GM21390 (cell line): ENCODE results near the gene ATP13A5.

Experiments used
- ATAC-seq: cut with Tn5 transposase; IDR thresholded peaks from one replicate; pipeline ENCODE4 v1.9.1; 2021; ENCODE audit not compliant: unreplicated experiment

ATP13A5 gene

GRCh38 chr3:193347521-193348501 is 30.7 kb downstream of the ATP13A5 start:
- ATAC-seq, result no peak

DNA sequence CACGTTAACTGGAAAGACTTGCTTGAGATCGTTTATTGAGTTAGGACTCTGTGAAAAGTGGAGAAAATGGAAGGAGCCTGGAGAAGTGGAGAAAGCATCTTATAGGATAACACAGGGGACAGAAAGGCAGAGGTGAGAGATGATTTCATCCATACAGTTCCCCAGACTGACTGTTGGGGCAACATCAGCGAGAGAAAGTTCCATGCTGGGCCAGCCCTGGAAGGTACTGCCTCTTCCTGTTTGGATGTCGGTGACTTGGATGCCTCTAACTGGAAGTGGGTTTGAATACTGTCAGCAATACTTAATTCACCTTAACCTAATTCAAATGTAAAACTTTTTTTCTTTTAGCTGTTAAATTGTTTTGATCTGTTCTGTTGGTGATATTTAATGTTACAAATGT is 32.3 kb downstream of the ATP13A5 start:
- ATAC-seq, result no peak

DNA sequence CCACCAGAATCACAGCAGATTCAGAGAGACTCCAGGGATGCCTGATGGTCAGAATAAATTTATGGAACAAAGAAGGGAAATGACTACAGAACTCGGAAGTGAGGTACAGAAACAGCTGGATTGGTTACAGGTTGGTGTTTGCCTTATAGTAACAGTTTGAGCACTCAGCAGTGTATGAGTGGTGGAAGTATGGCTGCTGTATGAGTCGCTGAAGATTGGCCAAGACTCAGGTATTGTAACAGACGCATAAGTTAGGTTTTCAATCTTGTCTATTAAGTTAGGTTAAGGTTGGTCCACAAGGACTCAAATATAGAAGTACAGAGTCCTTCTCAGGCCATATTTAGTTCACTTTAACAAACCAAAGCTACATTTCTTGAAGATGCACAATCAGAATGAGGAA is 33.1 kb downstream of the ATP13A5 start:
- ATAC-seq, result no peak

DNA sequence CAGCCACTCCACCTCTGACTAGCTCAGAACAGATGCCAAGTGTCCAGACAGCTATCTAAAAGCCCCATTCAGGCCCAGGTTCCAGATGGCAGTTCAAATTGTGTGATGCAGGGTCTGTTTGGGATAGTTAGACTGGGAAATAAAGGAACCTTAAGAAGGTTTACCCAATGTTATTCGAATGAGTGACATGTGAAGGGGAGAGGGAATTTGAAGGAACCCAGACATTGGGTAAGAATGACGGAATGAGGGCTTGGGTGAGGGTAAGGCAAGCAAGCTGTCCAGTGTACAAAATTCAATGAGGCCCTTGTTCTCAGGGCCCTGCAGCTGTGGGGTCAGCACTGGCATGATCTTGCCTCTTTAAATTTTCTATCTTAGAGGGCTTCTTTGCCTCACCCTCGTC is 34.1 kb downstream of the ATP13A5 start:
- ATAC-seq, result no peak

- no peak for ATAC-seq
Observed at GRCh38 chr3:193343726-193344222, 34.8 kb downstream of the ATP13A5 start.

GRCh38 chr3:193342551-193342950 is 36.0 kb downstream of the ATP13A5 start:
- ATAC-seq, result no peak

- ATAC-seq, result no peak
Observed at GRCh38 chr3:193335031-193335430, 43.5 kb downstream of the ATP13A5 start.

DNA sequence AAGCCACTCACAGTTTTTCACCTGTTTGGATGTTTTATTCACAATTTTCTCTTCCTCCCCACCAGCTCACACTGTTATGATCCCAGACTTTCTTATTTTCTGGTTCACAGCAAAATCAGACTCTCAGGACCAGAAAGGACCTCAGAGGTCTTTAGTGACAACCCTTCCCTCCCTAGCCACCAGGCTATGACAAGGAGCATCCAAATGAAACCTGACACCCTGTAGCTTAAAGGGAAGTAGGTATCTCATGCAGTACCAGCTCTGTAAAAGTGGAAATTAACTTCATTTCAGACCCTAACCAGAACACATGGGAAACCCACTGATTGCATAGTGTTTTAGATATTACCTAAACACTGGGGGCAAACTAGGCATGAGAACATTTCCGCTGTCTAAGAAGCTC is 45.3 kb downstream of the ATP13A5 start:
- no peak for ATAC-seq

DNA sequence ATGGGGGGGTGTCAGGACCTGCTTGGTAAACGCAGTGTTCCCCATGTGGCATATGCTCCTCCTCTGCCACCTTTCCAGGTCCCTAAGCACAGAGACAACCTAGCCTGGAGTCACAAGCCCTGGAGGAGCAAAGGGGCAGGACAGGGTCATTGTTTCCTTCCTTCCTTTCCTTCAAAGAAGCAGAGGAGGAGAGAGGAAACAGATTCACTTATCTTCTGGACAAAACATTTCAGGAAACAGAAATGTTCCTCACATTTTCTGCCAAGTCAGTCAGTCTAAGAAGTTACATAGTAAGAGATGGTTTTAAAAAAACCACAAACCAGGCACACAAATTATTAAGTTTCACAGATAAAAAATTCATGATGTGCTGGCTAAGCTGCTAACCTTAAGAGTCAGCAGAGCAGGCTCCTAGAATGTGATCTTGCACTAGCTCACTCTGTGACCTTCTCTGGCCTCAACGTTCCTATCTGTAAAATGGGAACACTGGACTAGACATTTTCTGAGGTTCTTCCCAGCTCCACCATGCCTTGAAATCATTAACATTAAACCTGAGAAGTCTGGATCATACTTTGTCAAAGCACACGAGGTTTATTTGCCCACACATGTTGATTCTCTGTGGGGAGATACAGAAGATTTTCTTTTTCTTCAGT is 47.9 kb downstream of the ATP13A5 start:
- no peak for ATAC-seq

DNA sequence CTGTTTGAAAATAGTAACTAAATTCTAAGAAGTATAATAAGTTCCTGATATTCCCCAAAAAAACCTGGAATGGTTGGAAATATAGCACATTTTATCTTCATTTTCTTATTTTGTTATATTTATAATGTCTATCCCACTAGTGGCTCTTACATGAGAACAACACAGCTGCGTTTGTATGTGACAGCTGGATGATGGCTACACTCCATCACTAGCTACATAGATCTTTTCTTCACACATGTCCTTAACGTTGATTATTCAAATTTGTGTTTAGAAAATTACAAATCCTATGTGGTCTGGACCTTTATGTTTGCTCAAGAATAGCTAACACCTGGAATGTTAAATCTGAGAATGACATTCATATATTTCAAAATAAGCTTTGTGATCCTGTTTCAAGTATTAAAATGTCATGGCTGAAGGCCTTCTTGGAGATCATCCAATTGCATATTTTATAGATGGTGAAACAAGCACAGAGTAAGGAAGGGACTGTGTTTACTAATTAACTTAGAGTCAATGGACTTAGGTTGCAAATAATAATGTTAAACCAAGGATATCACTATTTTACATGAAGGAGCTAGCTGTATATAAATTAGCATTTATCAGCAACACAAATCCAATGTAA is 60.8 kb downstream of the ATP13A5 start:
- no peak for ATAC-seq

DNA sequence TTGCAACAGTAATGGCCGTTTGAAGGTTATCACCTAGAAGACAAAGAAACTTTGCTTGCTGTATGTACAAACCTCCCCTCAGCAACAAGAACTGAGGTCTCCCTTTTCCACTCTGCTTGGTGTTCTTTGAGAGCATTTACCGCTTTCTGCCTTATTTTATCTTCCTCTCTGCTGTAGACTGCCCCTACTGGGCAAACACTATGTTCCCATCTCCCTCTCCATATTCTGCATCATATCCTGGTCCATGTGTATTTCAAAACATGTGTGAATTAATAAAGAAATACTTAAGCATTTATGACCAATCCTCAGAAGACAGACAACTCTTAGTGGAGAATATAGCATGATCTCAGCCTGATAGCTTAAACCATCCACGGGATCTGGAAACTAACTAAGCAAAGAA is 64.4 kb downstream of the ATP13A5 start:
- ATAC-seq, result no peak

DNA sequence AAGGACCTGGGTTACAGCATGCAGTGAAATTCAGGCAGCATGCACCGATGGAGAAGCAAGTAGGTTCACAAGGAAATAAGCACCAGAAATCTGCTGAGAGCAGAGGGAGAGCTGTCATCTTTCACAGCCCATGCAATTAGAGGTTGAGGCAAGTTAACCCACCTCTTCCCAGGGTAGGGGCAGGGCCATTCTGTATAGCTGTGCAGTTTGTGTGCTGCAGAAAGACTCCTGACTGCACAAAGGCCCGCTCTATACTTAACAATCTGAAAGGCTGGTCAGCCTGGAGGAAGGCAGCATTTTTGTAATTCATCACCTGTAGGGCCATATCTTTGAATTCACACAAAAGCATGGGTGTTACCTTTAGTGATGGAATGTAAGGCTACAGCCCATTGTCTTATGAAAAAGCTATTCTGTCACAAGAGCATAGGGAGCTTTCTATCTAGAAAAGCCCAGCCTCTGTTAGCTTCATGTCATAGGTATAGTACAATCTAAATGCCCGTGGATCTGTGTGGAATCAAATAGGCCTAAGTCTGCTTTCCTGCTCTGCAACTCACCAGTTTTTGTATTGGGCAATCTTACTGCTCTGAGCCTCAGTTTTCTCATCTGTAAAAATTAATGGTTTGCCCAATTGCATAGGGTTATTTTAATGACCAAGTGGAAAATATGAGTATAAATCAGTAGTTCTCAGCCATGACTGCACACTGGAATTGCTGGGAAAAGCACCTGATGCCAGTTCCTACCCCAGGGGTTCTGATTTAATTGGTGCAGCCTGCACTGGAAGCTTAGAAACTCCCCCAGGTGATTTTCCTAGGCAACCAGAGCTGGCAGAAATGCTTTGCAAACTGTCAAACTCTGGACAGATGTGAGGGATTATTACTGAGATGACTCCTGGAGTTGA is 65.2 kb downstream of the ATP13A5 start:
- ATAC-seq, result no peak

GRCh38 chr3:193310914-193311723 is 67.4 kb downstream of the ATP13A5 start:
- ATAC-seq, result no peak

GRCh38 chr3:193305356-193305755 is 73.2 kb downstream of the ATP13A5 start:
- no peak for ATAC-seq

DNA sequence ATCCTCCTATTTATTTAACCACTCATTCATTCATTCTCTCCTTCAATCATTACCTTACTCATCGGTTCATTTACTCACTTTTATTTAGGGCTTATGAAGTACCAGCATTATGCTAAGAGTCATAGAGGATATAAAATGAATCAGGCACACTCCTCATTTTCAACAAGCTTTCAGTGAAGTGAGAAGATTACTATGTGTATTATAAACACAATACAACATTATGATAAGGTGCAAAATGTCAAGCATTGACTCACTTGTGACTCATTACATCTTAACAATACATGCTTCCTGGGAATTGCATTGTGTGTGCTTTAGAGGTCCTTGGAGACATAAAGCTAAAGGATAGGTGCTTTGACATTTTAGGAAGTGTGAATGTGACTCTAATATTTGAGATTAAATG is 77.1 kb downstream of the ATP13A5 start:
- no peak for ATAC-seq

DNA sequence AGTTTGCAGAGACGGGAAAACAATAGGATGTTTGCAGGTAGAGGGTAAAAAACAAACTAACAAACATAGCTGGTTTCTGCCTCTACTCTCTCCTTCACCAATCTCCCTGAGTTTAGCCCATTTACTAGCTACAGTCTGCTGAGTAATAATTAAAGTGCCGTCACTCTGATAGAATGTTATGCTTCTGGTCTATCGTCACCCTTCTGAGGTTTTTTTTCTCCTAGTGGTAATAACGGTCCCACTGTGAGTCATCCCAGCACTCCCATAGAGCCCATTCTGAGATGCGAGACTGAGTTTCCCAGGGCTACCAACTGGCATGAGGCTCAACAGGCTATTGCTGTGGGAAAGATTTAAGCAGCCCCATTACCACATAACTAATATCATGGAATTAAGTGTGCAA is 81.1 kb downstream of the ATP13A5 start:
- no peak for ATAC-seq

GRCh38 chr3:193295985-193296384 is 82.6 kb downstream of the ATP13A5 start:
- no peak for ATAC-seq

- no peak for ATAC-seq
Observed at GRCh38 chr3:193292386-193292785, 86.2 kb downstream of the ATP13A5 start.

GRCh38 chr3:193271101-193271840 is 107.3 kb downstream of the ATP13A5 start:
- no peak for ATAC-seq
